ENCODE results near the gene DCXR. TPM values are rescaled to one million over a fixed set of nuclear protein-coding genes. Genes with fewer than 3 reads are reported as not detected.

DCXR gene
- polyA plus RNA-seq (ENCODE audit: insufficient read depth in 1 of 5, insufficient read length in 5 of 5, low replicate concordance in 1 of 5): 10 to 100 TPM; 57.7 to 99.0 (median 67.4) TPM
- long read RNA-seq, donor 1, transcript DCXR-201 (8 exons, 887 nt): major isoform, 55 of 73 reads
- long read RNA-seq, donor 1, partial matches to known transcripts: 5 of 73 reads
- long read RNA-seq, donor 1, other reads (novel, unspliced or antisense): 0 of 73 reads
- long read RNA-seq, donor 2, transcript DCXR-213 (7 exons, 915 nt): minor isoform, 6 of 40 reads
- long read RNA-seq, donor 2, transcript DCXR-201 (8 exons, 887 nt): major isoform, 18 of 40 reads
- long read RNA-seq, donor 2, partial matches to known transcripts: 9 of 40 reads
- long read RNA-seq, donor 2, other reads (novel, unspliced or antisense): 0 of 40 reads
- long read RNA-seq, donor 3, transcript DCXR-201 (8 exons, 887 nt): major isoform, 46 of 73 reads
- long read RNA-seq, donor 3, partial matches to known transcripts: 11 of 73 reads
- long read RNA-seq, donor 3, other reads (novel, unspliced or antisense): 5 of 73 reads
- long read RNA-seq, donor 4, transcript DCXR-213 (7 exons, 915 nt): minor isoform, 5 of 37 reads
- long read RNA-seq, donor 4, transcript DCXR-201 (8 exons, 887 nt): major isoform, 29 of 37 reads
- long read RNA-seq, donor 4, partial matches to known transcripts: 0 of 37 reads
- long read RNA-seq, donor 4, other reads (novel, unspliced or antisense): 0 of 37 reads
- long read RNA-seq, donor 5, transcript DCXR-201 (8 exons, 887 nt): major isoform, 47 of 72 reads
- long read RNA-seq, donor 5, transcript DCXR-202 (3 exons, 553 nt): minor isoform, 5 of 72 reads
- long read RNA-seq, donor 5, transcript DCXR-213 (7 exons, 915 nt): minor isoform, 8 of 72 reads
- long read RNA-seq, donor 5, partial matches to known transcripts: 5 of 72 reads
- long read RNA-seq, donor 5, other reads (novel, unspliced or antisense): 0 of 72 reads
- long read RNA-seq, donor 6, transcript DCXR-201 (8 exons, 887 nt): major isoform, 59 of 76 reads
- long read RNA-seq, donor 6, partial matches to known transcripts: 9 of 76 reads
- long read RNA-seq, donor 6, other reads (novel, unspliced or antisense): 0 of 76 reads
- long read RNA-seq, donor 7, transcript DCXR-201 (8 exons, 887 nt): major isoform, 56 of 67 reads
- long read RNA-seq, donor 7, partial matches to known transcripts: 0 of 67 reads
- long read RNA-seq, donor 7, other reads (novel, unspliced or antisense): 0 of 67 reads
- long read RNA-seq, donor 8, transcript DCXR-201 (8 exons, 887 nt): major isoform, 16 of 24 reads
- long read RNA-seq, donor 8, partial matches to known transcripts: 0 of 24 reads
- long read RNA-seq, donor 8, other reads (novel, unspliced or antisense): 0 of 24 reads

GRCh38 chr17:82037092-82037888 lies at the start of gene DCXR:
Gene DCXR (minus strand): TSS chr17:82037697. CDS start chr17:82037682, 15 bp downstream.
- DNase-seq: peak; percentile 94 to 96

DNA sequence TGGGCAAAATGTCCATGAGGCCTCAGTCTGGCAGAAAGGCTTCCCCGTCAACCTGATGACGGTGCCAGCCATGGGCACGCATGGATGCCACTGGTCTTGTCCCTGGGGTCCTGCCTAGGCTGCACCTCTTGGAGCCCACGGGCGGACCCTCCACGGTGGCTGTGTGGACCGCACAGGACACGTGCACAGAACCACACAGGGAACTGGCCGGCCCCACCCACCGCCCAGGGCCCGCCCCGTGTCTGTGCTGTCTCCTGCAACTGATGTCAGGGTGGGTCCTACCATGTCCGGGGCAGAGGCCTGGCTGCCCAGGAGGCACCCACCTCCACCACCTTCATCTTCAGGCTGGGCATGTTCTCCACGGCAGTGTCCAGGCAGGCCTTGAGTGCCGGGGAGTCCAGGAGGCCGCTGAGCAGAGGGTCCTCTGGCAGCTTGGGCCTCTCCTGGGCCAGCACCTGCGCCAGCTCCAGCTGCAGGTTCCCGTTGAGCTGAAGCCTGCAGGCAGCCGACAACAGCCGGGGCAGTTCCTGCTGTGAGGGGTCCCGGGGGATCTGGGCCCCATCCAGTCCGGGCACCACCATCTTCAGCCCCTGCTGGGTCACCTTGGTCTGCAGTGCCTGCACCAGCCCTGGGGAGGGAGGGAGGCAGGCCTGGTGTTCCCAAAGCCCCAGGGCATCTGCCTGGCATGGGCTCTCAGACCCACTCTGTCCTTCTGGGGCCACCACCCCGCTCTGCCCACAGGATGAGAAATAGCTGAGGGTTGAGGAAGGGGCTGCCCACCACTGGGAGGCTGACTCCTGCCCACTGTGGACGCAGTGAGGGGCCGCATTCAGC lies 48.7 kb upstream of the DCXR start:
- no peak for DNase-seq

DNA sequence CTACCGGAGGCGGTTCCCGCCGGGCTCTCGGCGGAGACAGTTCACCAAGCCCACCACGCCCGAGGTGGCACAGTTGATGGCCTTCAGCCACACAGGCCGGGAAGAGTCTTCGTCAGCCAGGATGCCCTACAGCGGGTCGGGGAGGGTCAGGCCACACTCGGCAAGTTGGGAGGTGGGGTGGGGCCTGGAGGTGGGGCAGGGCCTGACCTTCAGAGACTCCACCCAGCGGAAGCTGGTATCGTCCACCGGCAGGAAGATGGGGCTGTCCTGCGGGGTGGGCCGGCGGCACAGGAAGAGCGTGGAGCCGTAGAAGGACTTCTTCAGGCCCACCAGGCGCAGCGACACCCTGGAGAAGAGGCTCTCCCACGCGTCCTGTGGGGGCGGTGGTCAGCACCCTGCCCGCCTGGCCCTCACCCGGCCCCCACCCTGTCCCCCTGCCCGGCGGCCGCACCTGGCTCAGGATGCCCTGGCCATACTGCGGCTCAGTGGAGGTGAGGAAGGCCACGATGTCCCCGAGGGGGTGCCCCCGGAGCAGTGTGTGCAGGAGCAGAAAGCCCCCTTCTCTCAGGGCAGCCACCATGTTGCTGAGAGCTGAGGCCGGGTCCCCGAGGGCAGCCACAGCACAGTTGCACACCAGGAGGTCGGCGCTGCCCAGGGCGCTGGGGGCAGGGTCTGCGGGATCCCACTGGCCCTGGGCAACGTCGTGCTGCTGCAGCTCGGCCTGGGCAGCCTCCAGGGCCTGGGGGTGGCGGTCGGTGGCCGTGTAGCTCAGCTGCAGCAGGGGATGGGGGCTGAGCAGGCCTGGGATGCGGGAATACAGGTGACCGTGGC lies 47.7 kb upstream of the DCXR start:
- no peak for DNase-seq

- no peak for DNase-seq
Measured at GRCh38 chr17:82084373-82085030, 47.0 kb upstream of the DCXR start.

DNA sequence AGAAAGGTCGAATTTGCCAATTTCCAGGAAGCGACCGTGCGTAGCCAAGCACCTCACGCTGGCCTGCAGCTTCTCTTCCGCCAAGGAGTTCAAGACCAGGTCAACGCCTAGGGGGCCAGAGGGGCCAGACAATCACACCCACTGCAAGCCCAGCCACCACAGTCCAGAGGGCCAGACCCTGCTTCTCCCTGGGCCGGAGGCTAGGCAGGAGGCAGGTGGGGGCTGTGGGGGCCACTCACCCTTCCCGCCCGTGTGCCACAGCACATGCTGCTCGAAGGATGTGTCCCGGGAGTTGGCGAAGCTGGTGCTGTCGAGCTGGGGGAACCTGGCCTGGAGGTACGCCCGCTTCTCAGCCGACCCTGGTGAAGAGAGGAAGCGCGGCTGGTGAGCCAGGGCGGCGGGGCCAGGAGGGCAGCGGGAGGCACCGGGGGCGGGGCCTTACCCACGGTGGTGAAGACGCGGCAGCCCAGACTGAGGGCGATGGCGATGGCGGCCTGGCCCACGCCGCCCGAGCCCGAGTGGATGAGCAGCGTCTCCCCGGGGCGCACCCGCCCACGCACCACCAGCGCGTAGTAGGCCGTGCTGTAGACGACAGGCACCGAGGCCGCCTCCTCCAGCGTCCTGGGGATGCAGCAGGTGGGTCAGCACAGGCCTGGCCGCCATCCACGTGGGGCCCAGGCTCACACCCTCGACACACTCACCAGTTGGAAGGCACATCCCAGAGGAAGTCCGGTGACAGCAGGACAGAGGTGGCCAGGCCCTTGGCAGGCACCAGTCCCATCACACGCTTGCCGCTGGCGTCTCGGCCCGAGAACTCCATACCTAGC lies 46.2 kb upstream of the DCXR start:
- no peak for DNase-seq

- DNase-seq: no peak
Measured at GRCh38 chr17:82083009-82083408, 45.5 kb upstream of the DCXR start.

DNA sequence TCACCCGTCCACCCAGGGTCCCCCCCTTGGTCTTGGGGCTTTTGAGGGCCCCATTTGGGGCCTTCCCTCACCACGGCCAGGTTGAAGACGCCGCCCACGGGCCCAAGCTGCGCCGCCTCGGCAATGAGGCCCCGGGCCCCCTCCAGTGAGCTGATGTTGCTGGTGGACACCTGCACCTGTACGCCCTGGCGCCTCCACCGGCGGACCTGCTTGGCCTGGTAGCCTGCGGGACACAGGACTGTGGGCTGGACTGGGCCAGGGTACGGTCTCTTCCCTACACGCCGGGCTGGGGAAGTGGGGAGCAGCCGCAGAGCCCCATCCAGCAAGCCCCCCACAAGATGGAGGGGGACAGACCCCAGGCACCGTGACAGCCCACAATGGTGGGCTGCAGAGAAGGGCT lies 45.0 kb upstream of the DCXR start:
- DNase-seq: no peak

DNA sequence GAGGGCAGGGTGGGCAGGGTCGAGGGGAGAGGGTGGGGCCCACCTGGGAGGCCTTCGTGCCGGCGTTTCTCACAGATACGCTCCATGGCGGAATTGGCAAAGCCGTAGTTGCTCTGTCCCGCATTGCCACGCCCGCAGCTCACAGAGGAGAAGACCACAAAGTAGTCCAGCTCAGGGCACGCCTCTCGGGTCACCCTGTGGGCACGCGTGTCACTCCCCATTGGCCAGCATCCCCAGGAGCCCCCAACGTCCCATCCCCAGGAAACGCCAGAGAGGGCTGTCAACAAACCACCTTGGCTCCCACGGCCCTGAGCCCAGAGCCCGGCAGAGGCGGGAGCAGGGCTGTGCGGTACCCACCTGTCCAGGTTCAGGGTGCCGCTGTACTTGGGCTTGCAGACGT lies 44.5 kb upstream of the DCXR start:
- no peak for DNase-seq

DNA sequence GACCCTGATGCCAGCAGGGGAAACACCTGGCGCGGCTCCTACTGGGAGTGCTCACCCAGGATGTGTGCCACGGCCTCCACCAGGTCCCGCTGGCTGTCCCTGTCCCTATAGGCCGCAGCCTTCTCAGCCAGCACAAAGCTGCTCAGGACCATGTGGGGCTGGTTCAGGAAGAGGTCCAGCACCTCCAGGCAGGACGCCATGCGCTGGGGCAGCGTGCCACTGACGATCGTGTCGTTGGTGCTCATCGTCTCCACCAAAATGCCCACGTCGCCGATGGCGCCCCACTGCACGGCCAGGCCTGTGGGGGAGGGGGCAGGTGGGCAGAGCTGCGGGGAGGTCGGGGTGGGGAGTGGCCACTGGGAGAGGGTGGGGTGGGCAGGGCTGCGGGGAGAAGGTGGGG lies 44.0 kb upstream of the DCXR start:
- DNase-seq: no peak

- no peak for DNase-seq
Measured at GRCh38 chr17:82080789-82081464, 43.4 kb upstream of the DCXR start.

DNA sequence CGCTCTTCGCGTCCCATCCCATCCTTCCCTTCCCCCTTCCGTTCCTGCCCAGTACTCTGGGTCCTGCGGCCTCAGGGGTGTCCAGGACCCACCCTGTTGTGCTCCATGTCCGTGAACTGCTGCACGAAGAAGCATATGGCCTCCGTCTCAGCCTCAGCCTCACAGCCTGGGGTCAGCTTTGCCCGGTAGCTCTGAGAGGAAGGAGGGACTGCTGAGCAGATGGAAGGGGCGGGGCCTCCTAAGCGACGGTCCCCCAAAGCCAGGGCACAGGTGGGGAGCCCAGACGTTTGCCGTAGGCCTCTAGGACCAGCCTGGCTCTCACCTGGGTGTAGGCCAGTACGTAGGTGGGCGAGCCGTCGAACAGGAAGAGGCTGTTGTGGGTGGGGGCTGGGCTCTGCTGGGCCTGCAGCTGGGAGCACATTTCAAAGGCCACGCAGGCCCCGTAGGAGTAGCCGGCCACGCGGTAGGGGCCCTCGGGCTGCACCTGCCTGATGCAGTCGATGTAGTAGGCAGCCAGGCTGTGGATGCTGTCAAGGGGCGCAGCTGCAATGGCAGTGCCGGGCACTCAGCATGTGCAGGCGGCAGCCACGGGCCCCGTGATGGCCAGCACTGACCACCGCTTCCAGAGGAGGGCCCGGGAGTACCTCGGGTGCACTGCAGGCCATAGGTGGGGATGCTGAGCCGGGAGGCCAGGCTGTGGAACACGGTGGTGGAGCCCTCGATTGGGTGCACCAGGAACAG lies 42.7 kb upstream of the DCXR start:
- no peak for DNase-seq

- DNase-seq: no peak
Measured at GRCh38 chr17:82079001-82079677, 41.6 kb upstream of the DCXR start.

DNA sequence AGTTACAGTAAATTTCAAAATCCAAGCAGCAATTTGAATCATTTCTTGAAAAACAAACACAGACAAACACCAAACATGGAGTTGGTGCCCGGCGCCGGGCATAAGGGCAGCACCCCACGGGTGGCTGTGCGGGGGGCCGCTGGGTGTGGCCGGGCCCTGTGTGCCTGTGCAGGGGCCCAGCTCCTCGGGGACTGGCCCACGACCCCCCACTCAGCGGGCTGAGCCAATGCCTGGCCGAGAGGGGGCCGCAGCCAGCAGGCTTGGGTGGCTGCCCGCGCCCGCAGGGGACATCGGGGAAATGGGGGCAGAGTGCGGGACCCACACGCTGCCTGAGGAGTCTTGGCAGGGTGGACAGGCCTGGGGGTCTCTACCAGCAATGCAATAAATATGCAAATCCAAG lies 40.9 kb upstream of the DCXR start:
- no peak for DNase-seq

- DNase-seq: no peak
Measured at GRCh38 chr17:82077617-82078358, 40.3 kb upstream of the DCXR start.

Data from right lung (tissue), 10 donors.